Medulla oblongata (tissue), 1 donor: ENCODE data around the gene SPOUT1.

Experiments used
- DNase-seq: peaks from one replicate; pipeline ENCODE4 v3.0.0-alpha.2; 2015; ENCODE audit errors: extremely low spot score

The SPOUT1 gene

DNA sequence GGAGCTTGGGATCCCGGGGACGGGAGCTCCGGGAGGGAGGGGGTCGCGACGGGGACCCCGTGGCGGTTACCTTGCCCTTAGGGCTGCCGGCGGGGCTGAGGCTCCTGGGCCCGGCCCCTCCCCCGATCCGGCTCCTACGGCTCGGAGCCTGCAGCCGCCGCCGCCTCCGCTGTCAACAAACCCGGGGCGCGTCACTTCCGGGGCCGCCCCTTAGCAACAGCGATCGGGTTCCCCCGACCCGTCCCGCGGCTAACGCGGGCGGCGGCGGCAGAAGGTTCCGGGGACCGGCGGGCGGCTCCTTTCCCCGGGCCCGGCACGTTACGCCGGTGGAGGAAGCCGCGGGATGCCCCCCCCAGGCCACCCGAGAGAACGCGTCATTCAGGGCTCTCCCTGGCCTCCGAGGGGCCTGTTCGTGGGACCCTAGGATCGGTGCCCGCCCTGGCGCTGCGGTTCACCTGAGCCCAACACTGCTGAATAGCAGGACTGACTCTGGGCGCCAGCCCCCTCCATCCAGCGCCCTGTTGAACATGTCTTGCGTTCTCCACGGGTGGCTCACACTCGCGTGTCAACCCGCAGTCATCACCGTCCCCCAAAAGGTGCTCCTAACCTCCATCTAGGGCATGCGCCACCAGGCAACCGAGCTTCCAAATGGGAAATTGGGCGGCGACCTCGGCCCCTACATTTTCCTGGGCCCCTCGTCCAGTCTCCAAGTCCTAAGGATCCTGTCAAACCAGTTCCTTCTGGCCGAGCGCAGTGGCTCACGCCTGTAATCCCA, 57.7 kb downstream of the SPOUT1 start, which contains the start of gene ZER1:
Gene ZER1, minus strand, starts transcription at position 183 of the 775 bp plus-strand sequence. CDS start 16,362 bp downstream, outside the sequence.
- DNase-seq: peak; percentile 90

DNA sequence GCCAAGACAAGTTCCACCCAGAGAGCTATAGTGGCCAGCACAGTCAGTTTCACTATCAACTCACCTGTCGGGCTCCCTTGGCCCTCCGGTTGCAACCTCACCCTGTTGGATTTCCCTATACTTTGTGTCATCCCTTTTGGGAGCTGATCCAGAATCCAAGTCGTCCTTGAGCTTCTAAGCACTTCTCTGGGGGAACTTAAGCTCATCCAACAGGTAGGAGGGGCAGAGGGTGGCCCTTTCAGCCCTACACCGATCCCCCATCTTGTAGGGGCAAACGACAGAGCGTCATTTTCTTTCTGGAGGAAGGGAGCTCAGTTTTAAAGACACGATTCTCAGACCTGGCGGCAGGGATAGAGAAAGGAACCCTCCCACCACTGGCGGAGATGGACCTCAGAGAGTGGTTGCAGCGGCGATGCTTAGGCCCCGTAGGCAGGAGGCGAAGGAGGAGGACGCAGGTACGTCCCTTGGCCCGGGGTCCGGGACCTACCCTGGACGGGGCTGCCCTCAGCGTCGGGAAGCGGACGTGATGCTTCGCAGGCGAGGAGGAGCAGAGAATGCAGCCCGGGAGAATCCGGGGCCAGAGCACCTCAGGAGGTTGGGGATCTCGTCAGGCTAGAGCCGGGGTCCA, 58.4 kb downstream of the SPOUT1 start:
- no peak for DNase-seq

DNA sequence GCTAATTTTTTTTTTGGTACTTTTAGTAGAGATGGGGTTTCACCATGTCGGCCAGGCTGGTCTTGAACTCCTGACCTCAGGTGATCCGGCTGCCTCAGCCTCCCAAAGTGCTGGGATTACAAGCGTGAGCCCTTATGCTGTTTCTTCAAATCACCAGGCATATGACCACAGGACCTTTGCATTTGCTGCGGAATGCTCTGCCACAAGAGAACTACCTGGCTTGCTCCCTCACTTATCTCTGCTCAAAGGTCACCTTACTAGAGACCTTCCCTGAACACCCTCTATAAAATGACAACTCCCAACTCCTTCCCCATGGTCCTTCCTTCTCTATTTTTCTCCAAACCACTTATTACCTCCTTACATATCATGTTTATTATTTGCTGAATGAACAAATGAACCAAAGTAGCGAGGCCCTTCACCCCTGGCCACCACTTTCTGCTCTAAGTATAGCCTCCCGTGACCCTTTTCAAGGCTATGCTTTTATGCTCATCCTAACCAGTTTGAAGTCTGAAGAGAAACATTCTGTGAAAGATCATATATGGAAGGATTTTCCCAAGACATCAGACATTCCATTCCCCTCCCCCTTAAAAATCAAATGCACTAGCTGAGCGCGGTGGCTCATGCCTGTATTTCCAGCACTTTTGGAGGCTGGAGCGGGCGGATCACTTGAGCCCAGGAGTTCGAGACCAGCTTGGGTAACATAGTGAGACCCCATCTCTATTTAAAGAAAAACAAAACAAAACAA, 59.1 kb downstream of the SPOUT1 start:
- DNase-seq: no peak
